ENCODE results near the gene CPNE4. TPM values are rescaled to one million over a fixed set of nuclear protein-coding genes. Genes with fewer than 3 reads are reported as not detected.
"Not testable (repeated sequence)": the region's sequence is repeated elsewhere in the genome, so short reads cannot be mapped to it uniquely, and the experiment has no call there.

Gene CPNE4
- total and polyA plus RNA-seq, 7 experiments from 2014 or later: not detected

- Mint-ChIP-seq H3K36me3 (no peaks in the 10 kb centered on the region), H3K4me3 (no peak overlapping the region), H3K27me3 (peaks cover 0 to 28% (median 12%) of the 10 kb centered on the region in 5 donors), H3K4me1 (no peaks in the 10 kb centered on the region), H3K27ac (no peak overlapping the region), H3K9me3 (peaks cover 0 to 22% (median 2%) of the 10 kb centered on the region in 11 donors)
- intact Hi-C loops (cut with micrococcal nuclease): no loop called here
- no peak overlapping the region for H3K4me3 ChIP-seq (ENCODE audit: low read length)
- POLR2A ChIA-PET: no interaction called here
- H3K9me3 ChIP-seq (ENCODE audit: control insufficient read depth in 2 of 3, low read length in 3 of 3): no peaks in the 10 kb centered on the region
- no peak for DNase-seq
- H3K4me1 ChIP-seq (ENCODE audit: control insufficient read depth in 2 of 2, insufficient read depth in 2 of 2, low read length in 2 of 2): no peaks in the 10 kb centered on the region
- H3K27me3 ChIP-seq (ENCODE audit: control insufficient read depth in 2 of 2, insufficient read depth in 2 of 2, low read length in 2 of 2): no peaks in the 10 kb centered on the region
- ATAC-seq: no peak
- H3K36me3 ChIP-seq (ENCODE audit: control insufficient read depth in 2 of 3, insufficient read depth in 3 of 3, low read length in 3 of 3): no peaks in the 10 kb centered on the region
- CTCF ChIA-PET: no interaction called here
- H3K27ac ChIP-seq (ENCODE audit: low read depth, low read length): no peak overlapping the region
Measured at GRCh38 chr3:132064114-132064513, 29.3 kb upstream of the CPNE4 start.

- intact Hi-C loops (cut with micrococcal nuclease): no loop called here
- no peaks in the 10 kb centered on the region for H3K36me3 Mint-ChIP-seq
- no peak overlapping the region for H3K4me3 Mint-ChIP-seq
- Histone ChIP-seq H3K4me1 (ENCODE audit: control insufficient read depth in 2 of 2, insufficient read depth in 2 of 2, low read length in 2 of 2) (no peaks in the 10 kb centered on the region), H3K4me3 (ENCODE audit: low read length) (no peak overlapping the region), H3K9me3 (ENCODE audit: control insufficient read depth in 2 of 3, low read length in 3 of 3) (no peaks in the 10 kb centered on the region), H3K27ac (ENCODE audit: low read depth, low read length) (no peak overlapping the region), H3K36me3 (ENCODE audit: control insufficient read depth in 2 of 3, insufficient read depth in 3 of 3, low read length in 3 of 3) (no peaks in the 10 kb centered on the region), H3K27me3 (ENCODE audit: control insufficient read depth in 2 of 2, insufficient read depth in 2 of 2, low read length in 2 of 2) (no peaks in the 10 kb centered on the region)
- no peak overlapping the region for H3K27ac Mint-ChIP-seq
- POLR2A ChIA-PET: no interaction called here
- DNase-seq (no peak), ATAC-seq (no peak)
- no peaks in the 10 kb centered on the region for H3K4me1 Mint-ChIP-seq
- H3K9me3 Mint-ChIP-seq: peaks cover 0 to 26% (median 2%) of the 10 kb centered on the region in 11 donors
- CTCF ChIA-PET: no interaction called here
- peaks cover 0 to 33% (median 17%) of the 10 kb centered on the region in 5 donors for H3K27me3 Mint-ChIP-seq
Measured at GRCh38 chr3:132062535-132062934, 27.7 kb upstream of the CPNE4 start.

- Histone ChIP-seq H3K9me3 (ENCODE audit: control insufficient read depth in 2 of 3, low read length in 3 of 3) (no peaks in the 10 kb centered on the region), H3K36me3 (ENCODE audit: control insufficient read depth in 2 of 3, insufficient read depth in 3 of 3, low read length in 3 of 3) (no peaks in the 10 kb centered on the region), H3K27me3 (ENCODE audit: control insufficient read depth in 2 of 2, insufficient read depth in 2 of 2, low read length in 2 of 2) (no peaks in the 10 kb centered on the region), H3K4me1 (ENCODE audit: control insufficient read depth in 2 of 2, insufficient read depth in 2 of 2, low read length in 2 of 2) (no peaks in the 10 kb centered on the region), H3K4me3 (ENCODE audit: low read length) (no peak overlapping the region), H3K27ac (ENCODE audit: low read depth, low read length) (no peak overlapping the region)
- ATAC-seq (no peak), DNase-seq (no peak)
- intact Hi-C loops (cut with micrococcal nuclease): no loop called here
- CTCF ChIA-PET: no interaction called here
- no peak overlapping the region for H3K27ac Mint-ChIP-seq
- no peaks in the 10 kb centered on the region for H3K36me3 Mint-ChIP-seq
- H3K4me3 Mint-ChIP-seq: no peak overlapping the region
- H3K9me3 Mint-ChIP-seq: peaks cover 0 to 13% (median 2%) of the 10 kb centered on the region in 11 donors
- POLR2A ChIA-PET: no interaction called here
- H3K27me3 Mint-ChIP-seq: peaks cover 0 to 13% (median 9%) of the 10 kb centered on the region in 5 donors
- H3K4me1 Mint-ChIP-seq: no peaks in the 10 kb centered on the region
Measured at GRCh38 chr3:132055872-132056271, 21.1 kb upstream of the CPNE4 start.

GRCh38 chr3:132047209-132047608 is 12.4 kb upstream of the CPNE4 start:
- H3K4me1 ChIP-seq (ENCODE audit: control insufficient read depth in 2 of 2, insufficient read depth in 2 of 2, low read length in 2 of 2): no peaks in the 10 kb centered on the region
- H3K4me1 Mint-ChIP-seq: no peaks in the 10 kb centered on the region
- no peaks in the 10 kb centered on the region for H3K9me3 ChIP-seq (ENCODE audit: control insufficient read depth in 2 of 3, low read length in 3 of 3)
- H3K27me3 Mint-ChIP-seq: no peaks in the 10 kb centered on the region
- H3K27ac Mint-ChIP-seq: no peak overlapping the region
- intact Hi-C loops (cut with micrococcal nuclease): no loop called here
- DNase-seq: no peak
- POLR2A ChIA-PET: no interaction called here
- no peak overlapping the region for H3K4me3 ChIP-seq (ENCODE audit: low read length)
- no peak overlapping the region for H3K4me3 Mint-ChIP-seq
- CTCF ChIA-PET: no interaction called here
- H3K36me3 ChIP-seq (ENCODE audit: control insufficient read depth in 2 of 3, insufficient read depth in 3 of 3, low read length in 3 of 3): no peaks in the 10 kb centered on the region
- no peaks in the 10 kb centered on the region for H3K27me3 ChIP-seq (ENCODE audit: control insufficient read depth in 2 of 2, insufficient read depth in 2 of 2, low read length in 2 of 2)
- ATAC-seq: no peak
- no peaks in the 10 kb centered on the region for H3K36me3 Mint-ChIP-seq
- H3K9me3 Mint-ChIP-seq: peaks cover 0 to 5% (median 2%) of the 10 kb centered on the region in 11 donors
- no peak overlapping the region for H3K27ac ChIP-seq (ENCODE audit: low read depth, low read length)

GRCh38 chr3:132044874-132045273 is 10.1 kb upstream of the CPNE4 start:
- intact Hi-C loops (cut with micrococcal nuclease); DNase-seq; ATAC-seq; H3K4me3 ChIP-seq (ENCODE audit: low read length); H3K4me1 ChIP-seq (ENCODE audit: control insufficient read depth in 2 of 2, insufficient read depth in 2 of 2, low read length in 2 of 2); H3K36me3 Mint-ChIP-seq; POLR2A ChIA-PET; H3K9me3 Mint-ChIP-seq; H3K27ac ChIP-seq (ENCODE audit: low read depth, low read length); H3K27ac Mint-ChIP-seq; H3K4me3 Mint-ChIP-seq; H3K4me1 Mint-ChIP-seq; CTCF ChIA-PET; H3K9me3 ChIP-seq (ENCODE audit: control insufficient read depth in 2 of 3, low read length in 3 of 3); H3K36me3 ChIP-seq (ENCODE audit: control insufficient read depth in 2 of 3, insufficient read depth in 3 of 3, low read length in 3 of 3); H3K27me3 ChIP-seq (ENCODE audit: control insufficient read depth in 2 of 2, insufficient read depth in 2 of 2, low read length in 2 of 2): not testable (repeated sequence)
- H3K27me3 Mint-ChIP-seq: peaks cover 0 to 22% (median 12%) of the 10 kb centered on the region in 5 donors

GRCh38 chr3:132042681-132043080 is 7.9 kb upstream of the CPNE4 start:
- H3K4me1 Mint-ChIP-seq: no peaks in the 10 kb centered on the region

DNA sequence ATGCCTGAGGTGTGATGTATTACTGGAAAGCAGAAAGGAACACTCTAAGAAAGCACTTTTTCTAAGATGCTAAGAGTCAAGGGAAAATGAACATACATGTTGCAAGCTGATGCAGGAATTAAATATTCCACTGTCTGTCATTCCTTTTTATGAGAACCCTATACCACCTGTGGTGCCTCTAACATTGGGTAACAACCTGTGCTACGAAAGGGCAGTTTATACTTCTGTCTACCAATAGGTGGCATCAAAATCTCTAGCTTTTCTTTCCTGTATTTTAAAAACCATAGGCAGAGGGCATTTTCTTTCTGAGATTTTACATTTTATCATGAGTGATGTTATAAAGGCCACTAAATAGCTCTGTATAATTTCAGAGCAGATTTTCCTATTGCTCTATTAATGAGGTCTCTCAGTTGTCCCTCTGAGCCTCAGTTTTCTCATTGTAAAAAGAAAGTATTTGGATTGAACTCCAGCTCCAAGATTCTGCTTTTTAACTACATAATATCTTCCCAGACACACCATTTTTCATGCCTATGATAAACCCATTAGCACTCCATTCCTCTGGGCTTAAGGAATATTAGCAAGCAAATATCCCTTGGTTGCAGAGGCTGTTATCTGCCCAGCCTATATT is 3.5 kb upstream of the CPNE4 start:
- Mint-ChIP-seq H3K4me3 (no peak overlapping the region), H3K27me3 (peaks cover 28 to 70% (median 63%) of the 10 kb centered on the region in 5 donors), H3K36me3 (peaks cover 0 to 4% (median 0%) of the 10 kb centered on the region in 5 donors), H3K9me3 (peaks cover 0 to 10% (median 2%) of the 10 kb centered on the region in 11 donors), H3K27ac (no peak overlapping the region), H3K4me1 (peaks cover 0 to 15% (median 9%) of the 10 kb centered on the region in 7 donors)
- H3K27ac ChIP-seq (ENCODE audit: low read depth, low read length): no peak overlapping the region
- no peak overlapping the region for H3K4me3 ChIP-seq (ENCODE audit: low read length)
- CTCF ChIA-PET: no interaction called here
- DNase-seq: no peak
- POLR2A ChIA-PET: no interaction called here
- H3K9me3 ChIP-seq (ENCODE audit: control insufficient read depth in 2 of 3, low read length in 3 of 3): no peaks in the 10 kb centered on the region
- no peaks in the 10 kb centered on the region for H3K36me3 ChIP-seq (ENCODE audit: control insufficient read depth in 2 of 3, insufficient read depth in 3 of 3, low read length in 3 of 3)
- H3K4me1 ChIP-seq (ENCODE audit: control insufficient read depth in 2 of 2, insufficient read depth in 2 of 2, low read length in 2 of 2): no peaks in the 10 kb centered on the region
- ATAC-seq: no peak
- H3K27me3 ChIP-seq (ENCODE audit: control insufficient read depth in 2 of 2, insufficient read depth in 2 of 2, low read length in 2 of 2): peaks cover 0 to 20% of the 10 kb centered on the region in 2 donors
- intact Hi-C loops (cut with micrococcal nuclease): no loop called here

More at GRCh38 chr3:132042681-132043080, 7.9 kb upstream of the CPNE4 start:
- Mint-ChIP-seq H3K9me3 (peaks cover 0 to 3% (median 0%) of the 10 kb centered on the region in 11 donors), H3K36me3 (no peaks in the 10 kb centered on the region), H3K27me3 (peaks cover 0 to 31% (median 29%) of the 10 kb centered on the region in 5 donors), H3K4me3 (no peak overlapping the region), H3K27ac (no peak overlapping the region)
- Histone ChIP-seq H3K36me3 (ENCODE audit: control insufficient read depth in 2 of 3, insufficient read depth in 3 of 3, low read length in 3 of 3) (no peaks in the 10 kb centered on the region), H3K27me3 (ENCODE audit: control insufficient read depth in 2 of 2, insufficient read depth in 2 of 2, low read length in 2 of 2) (no peaks in the 10 kb centered on the region), H3K9me3 (ENCODE audit: control insufficient read depth in 2 of 3, low read length in 3 of 3) (no peaks in the 10 kb centered on the region), H3K4me1 (ENCODE audit: control insufficient read depth in 2 of 2, insufficient read depth in 2 of 2, low read length in 2 of 2) (no peaks in the 10 kb centered on the region), H3K4me3 (ENCODE audit: low read length) (no peak overlapping the region), H3K27ac (ENCODE audit: low read depth, low read length) (no peak overlapping the region)
- no peak for DNase-seq
- ChIA-PET POLR2A (no interaction called here), CTCF (no interaction called here)
- intact Hi-C loops (cut with micrococcal nuclease): no loop called here
- no peak for ATAC-seq
